Endodermal cell (in vitro differentiated cells): Measurements from ENCODE around the gene RUSC2. TPM values are rescaled to one million over a fixed set of nuclear protein-coding genes. Genes with fewer than 3 reads are reported as not detected.
"Not testable (repeated sequence)": the region's sequence is repeated elsewhere in the genome, so short reads cannot be mapped to it uniquely, and the experiment has no call there.

Experiments
- DNase-seq: peaks from one replicate; pipeline ENCODE4 v3.0.0-alpha.2; 2017
- H3K27ac ChIP-seq: 2 replicates; pipeline ENCODE4 v1.5.1; 2013; ENCODE audit warnings: mild to moderate bottlenecking, low read depth, low read length, moderate library complexity
- H3K27me3 ChIP-seq: 2 replicates; pipeline ENCODE4 v1.6.1; 2013; ENCODE audit warnings: mild to moderate bottlenecking, low read length, moderate library complexity; ENCODE audit not compliant: insufficient read depth, control insufficient read depth, poor library complexity, severe bottlenecking
- H3K36me3 ChIP-seq: 2 replicates; pipeline ENCODE4 v1.7.0; 2013; ENCODE audit warnings: mild to moderate bottlenecking, low read length, moderate library complexity; ENCODE audit not compliant: control insufficient read depth, insufficient read depth
- H3K4me1 ChIP-seq: one replicate; pipeline ENCODE4 v1.7.0; 2013; ENCODE audit warnings: low read length; ENCODE audit not compliant: control insufficient read depth, insufficient read depth
- H3K4me3 ChIP-seq: 2 replicates; pipeline ENCODE4 v1.5.1; 2013; ENCODE audit warnings: mild to moderate bottlenecking, low read length, moderate library complexity
- H3K9ac ChIP-seq: 2 replicates; pipeline ENCODE4 v1.6.1; 2013; ENCODE audit warnings: mild to moderate bottlenecking, low read length, moderate library complexity; ENCODE audit not compliant: poor library complexity, severe bottlenecking; ENCODE audit errors: extremely low read depth
- H3K9me3 ChIP-seq: 2 replicates; pipeline ENCODE4 v1.6.1; 2013; ENCODE audit warnings: mild to moderate bottlenecking, low read length, moderate library complexity; ENCODE audit not compliant: control insufficient read depth
- H3K27ac Mint-ChIP-seq: 2 replicates; pipeline ENCODE4 v1.8.0; 2020; ENCODE audit warnings: mixed read lengths
- H3K27me3 Mint-ChIP-seq: 2 replicates; pipeline ENCODE4 v1.8.0; 2021; ENCODE audit warnings: mild to moderate bottlenecking, mixed read lengths; ENCODE audit not compliant: insufficient read depth
- H3K36me3 Mint-ChIP-seq: 2 replicates; pipeline ENCODE4 v1.8.0; 2020; ENCODE audit warnings: low read depth, mixed read lengths
- H3K4me1 Mint-ChIP-seq: 2 replicates; pipeline ENCODE4 v1.8.0; 2020; ENCODE audit warnings: mixed read lengths
- H3K4me3 Mint-ChIP-seq: 2 replicates; pipeline ENCODE4 v1.8.0; 2020; ENCODE audit warnings: mild to moderate bottlenecking, moderate library complexity, mixed read lengths
- H3K9me3 Mint-ChIP-seq: 2 replicates; pipeline ENCODE4 v1.8.0; 2020; ENCODE audit warnings: mild to moderate bottlenecking, mixed read lengths
- CTCF ChIP-seq: fragments of 200-600 bp; sonication (generic); conservative IDR thresholded peaks from 2 replicates; pipeline ENCODE4 v1.5.0; 2021; ENCODE audit warnings: antibody characterized with exemption, mild to moderate bottlenecking
- whole genome bisulfite sequencing, 2 experiments: methylation state at CpG; one replicate each; pipeline versions ENCODE4 v1.1.5 to v1.1.7; 2013; ENCODE audit warnings: missing lambda C conversion rate in 2 of 2, mixed read lengths in 1 of 2; ENCODE audit not compliant: insufficient coverage in 1 of 2, insufficient read length in 1 of 2; 5-methylcytosine and 5-hydroxymethylcytosine counted together
- total RNA-seq, 2 donors: library from RNA; stranded (reverse); fragmentation: NEBNext Ultra II Directional in 1 of 2; extraction: Animal tissue kit (Norgen Biotek cat#: 25700) in 1 of 2; gene quantifications; 2 replicates in 1 of 2; 3 replicates in 1 of 2; pipeline ENCODE4 v1.2.1, GENCODE V29; 2021

The RUSC2 gene
- total RNA-seq, 2 donors from 2014 or later = 17.2 to 21.0 TPM

GRCh38 chr9:35522700-35523099, 32.8 kb downstream of the RUSC2 start:
- Histone ChIP-seq H3K4me3 (no peak overlapping the region), H3K9ac (no peak overlapping the region), H3K27ac (no peak overlapping the region), H3K36me3 (no peaks in the 10 kb centered on the region), H3K27me3 (no peaks in the 10 kb centered on the region), H3K4me1 (peaks cover 29% of the 10 kb centered on the region), H3K9me3 (no peaks in the 10 kb centered on the region)
- no peaks in the 10 kb centered on the region for H3K36me3 Mint-ChIP-seq
- no peak for DNase-seq
- no peaks in the 10 kb centered on the region for H3K9me3 Mint-ChIP-seq
- WGBS, 2 experiments = 88% methylated on average over 1 of the region's 1 CpG; no CpG with 5 or more reads in 1 of the 2 experiments
- H3K27ac Mint-ChIP-seq = no peak overlapping the region
- no peaks in the 10 kb centered on the region for H3K27me3 Mint-ChIP-seq
- peaks cover 18% of the 10 kb centered on the region for H3K4me1 Mint-ChIP-seq
- no peak for TF ChIP-seq CTCF
- no peak overlapping the region for H3K4me3 Mint-ChIP-seq

- H3K27me3 ChIP-seq, H3K9me3 ChIP-seq, DNase-seq, H3K36me3 ChIP-seq, H3K9me3 Mint-ChIP-seq, H3K27me3 Mint-ChIP-seq, H3K36me3 Mint-ChIP-seq, H3K27ac Mint-ChIP-seq, H3K9ac ChIP-seq, H3K4me3 Mint-ChIP-seq, H3K4me3 ChIP-seq, H3K27ac ChIP-seq, H3K4me1 Mint-ChIP-seq: not testable (repeated sequence)
- peaks cover 23% of the 10 kb centered on the region for H3K4me1 ChIP-seq
These were observed 33.6 kb downstream of the RUSC2 start for GRCh38 chr9:35523556-35523955.

- H3K36me3 ChIP-seq = no peaks in the 10 kb centered on the region
- H3K4me1 ChIP-seq = peaks cover 6% of the 10 kb centered on the region
- no peaks in the 10 kb centered on the region for H3K9me3 ChIP-seq
- 80% methylated on average over 1 of the region's 1 CpG; no CpG with 5 or more reads in 1 of the 2 experiments for WGBS, 2 experiments
- H3K4me3 Mint-ChIP-seq = no peak overlapping the region
- peak overlapping the region; percentile 12 for H3K27ac Mint-ChIP-seq
- H3K27me3 Mint-ChIP-seq = no peaks in the 10 kb centered on the region
- H3K9me3 Mint-ChIP-seq = peaks cover 2% of the 10 kb centered on the region
- no peak for TF ChIP-seq CTCF
- no peak overlapping the region for H3K27ac ChIP-seq
- peaks cover 2% of the 10 kb centered on the region for H3K36me3 Mint-ChIP-seq
- no peak overlapping the region for H3K4me3 ChIP-seq
- no peak overlapping the region for H3K9ac ChIP-seq
- DNase-seq = no peak
- H3K4me1 Mint-ChIP-seq = no peaks in the 10 kb centered on the region
- no peaks in the 10 kb centered on the region for H3K27me3 ChIP-seq
These were observed 36.3 kb downstream of the RUSC2 start for GRCh38 chr9:35526087-35526801.
